Tibial nerve (tissue), 4 donors: ENCODE data around the gene BLOC1S3.

Experiments
- EP300 ChIP-seq, 2 donors: sonication (generic); formaldehyde crosslinking; IDR thresholded peaks; one replicate each; pipeline ENCODE4 v1.6.1; 2017; ENCODE audit warnings: antibody characterized with exemption in 2 of 2, mild to moderate bottlenecking in 1 of 2
- POLR2A ChIP-seq, 2 donors: fragments of 450-650 bp; IDR thresholded peaks; one replicate each; pipeline ENCODE4 v1.6.1; 2017; ENCODE audit warnings: antibody characterized with exemption in 2 of 2, mild to moderate bottlenecking in 2 of 2, moderate library complexity in 2 of 2
- TF ChIP-seq, protein P1 (sequence below), 5 experiments: fragments of 200-600 bp in 3 of 5; fragments of 450-650 bp in 2 of 5; sonication (generic) in 3 of 5; IDR thresholded peaks; one replicate each; pipeline ENCODE4 v1.5.1; 2016 to 2019; ENCODE audit warnings: antibody characterized with exemption in 5 of 5, mild to moderate bottlenecking in 3 of 5, moderate library complexity in 2 of 5

- TF ChIP-seq, protein P1, sequence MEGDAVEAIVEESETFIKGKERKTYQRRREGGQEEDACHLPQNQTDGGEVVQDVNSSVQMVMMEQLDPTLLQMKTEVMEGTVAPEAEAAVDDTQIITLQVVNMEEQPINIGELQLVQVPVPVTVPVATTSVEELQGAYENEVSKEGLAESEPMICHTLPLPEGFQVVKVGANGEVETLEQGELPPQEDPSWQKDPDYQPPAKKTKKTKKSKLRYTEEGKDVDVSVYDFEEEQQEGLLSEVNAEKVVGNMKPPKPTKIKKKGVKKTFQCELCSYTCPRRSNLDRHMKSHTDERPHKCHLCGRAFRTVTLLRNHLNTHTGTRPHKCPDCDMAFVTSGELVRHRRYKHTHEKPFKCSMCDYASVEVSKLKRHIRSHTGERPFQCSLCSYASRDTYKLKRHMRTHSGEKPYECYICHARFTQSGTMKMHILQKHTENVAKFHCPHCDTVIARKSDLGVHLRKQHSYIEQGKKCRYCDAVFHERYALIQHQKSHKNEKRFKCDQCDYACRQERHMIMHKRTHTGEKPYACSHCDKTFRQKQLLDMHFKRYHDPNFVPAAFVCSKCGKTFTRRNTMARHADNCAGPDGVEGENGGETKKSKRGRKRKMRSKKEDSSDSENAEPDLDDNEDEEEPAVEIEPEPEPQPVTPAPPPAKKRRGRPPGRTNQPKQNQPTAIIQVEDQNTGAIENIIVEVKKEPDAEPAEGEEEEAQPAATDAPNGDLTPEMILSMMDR (IDR thresholded peaks at IDR 0.05) = no peak
- TF ChIP-seq POLR2A (IDR thresholded peaks at IDR 0.05) (no peak), EP300 (IDR thresholded peaks at IDR 0.05) (no peak)
Measured at GRCh38 chr19:45150751-45151281, 27.8 kb upstream of the BLOC1S3 start.
